MM.1S (cell line): ENCODE data around the gene KLHL2.

Experiments
- DNase-seq: peaks from one replicate; pipeline ENCODE4 v3.0.0-alpha.2; 2015
- H2AFZ ChIP-seq: fragments of 300-600 bp; sonication (generic); 2 replicates; pipeline ENCODE4 v1.6.0; 2016; ENCODE audit warnings: antibody characterized with exemption, low read length
- H3F3A ChIP-seq: fragments of 300-600 bp; sonication (generic); 2 replicates; pipeline ENCODE4 v1.6.1; 2016; ENCODE audit warnings: mild to moderate bottlenecking, antibody characterized with exemption, low read length, moderate library complexity, mixed read lengths; ENCODE audit not compliant: insufficient read depth
- H3K27ac ChIP-seq: fragments of 300-600 bp; sonication (generic); 2 replicates; pipeline ENCODE4 v1.5.1; 2016; ENCODE audit warnings: mild to moderate bottlenecking, low read length
- H3K27me3 ChIP-seq: fragments of 300-600 bp; sonication (generic); replicated peaks from 2 replicates; pipeline ENCODE4 v1.6.0; 2016; ENCODE audit warnings: low read length; ENCODE audit not compliant: insufficient read depth
- H3K36me3 ChIP-seq: fragments of 300-600 bp; sonication (generic); replicated peaks from 2 replicates; pipeline ENCODE4 v1.6.1; 2016; ENCODE audit warnings: mild to moderate bottlenecking, low read length, mixed read lengths; ENCODE audit not compliant: insufficient read depth
- H3K4me1 ChIP-seq: fragments of 300-600 bp; sonication (generic); 2 replicates; pipeline ENCODE4 v1.6.1; 2016; ENCODE audit warnings: low read length, mixed read lengths
- H3K4me2 ChIP-seq: fragments of 300-600 bp; sonication (generic); 2 replicates; pipeline ENCODE4 v1.6.0; 2016; ENCODE audit warnings: low read depth, low read length
- H3K4me3 ChIP-seq: fragments of 300-600 bp; sonication (generic); 2 replicates; pipeline ENCODE4 v1.5.1; 2016; ENCODE audit warnings: low read length, mixed read lengths
- H3K79me2 ChIP-seq: fragments of 300-600 bp; sonication (generic); 2 replicates; pipeline ENCODE4 v1.6.1; 2016; ENCODE audit warnings: mixed run types, low read length, mixed read lengths
- H3K9ac ChIP-seq: fragments of 300-600 bp; sonication (generic); 2 replicates; pipeline ENCODE4 v1.6.1; 2016; ENCODE audit warnings: low read length, mixed read lengths
- H3K9me2 ChIP-seq: fragments of 300-600 bp; sonication (generic); replicated peaks from 2 replicates; pipeline ENCODE4 v1.6.1; 2016; ENCODE audit warnings: mild to moderate bottlenecking, low read length, mixed read lengths; ENCODE audit not compliant: insufficient read depth
- H3K9me3 ChIP-seq: fragments of 300-600 bp; sonication (generic); replicated peaks from 2 replicates; pipeline ENCODE4 v1.6.1; 2016; ENCODE audit warnings: mild to moderate bottlenecking, low read length, mixed read lengths; ENCODE audit not compliant: insufficient read depth
- H4K20me1 ChIP-seq: fragments of 300-600 bp; sonication (generic); 2 replicates; pipeline ENCODE4 v1.6.1; 2016; ENCODE audit warnings: mild to moderate bottlenecking, low read length, moderate library complexity, mixed read lengths; ENCODE audit not compliant: insufficient read depth
- EZH2 ChIP-seq: fragments of 300-600 bp; sonication (generic); optimal IDR thresholded peaks from 2 replicates; pipeline ENCODE3; 2017; ENCODE audit warnings: low read depth, mild to moderate bottlenecking, antibody characterized with exemption, low read length, mixed read lengths
- EZH2phosphoT487 ChIP-seq: fragments of 300-600 bp; sonication (generic); IDR thresholded peaks from 2 replicates; pipeline ENCODE4 v1.6.1; 2018; ENCODE audit warnings: antibody characterized with exemption, low read length
- TF ChIP-seq, protein P1 (sequence below): fragments of 300-600 bp; sonication (generic); IDR thresholded peaks from 2 replicates; pipeline ENCODE4 v1.5.1; 2016; ENCODE audit warnings: antibody characterized with exemption, low read length, mixed read lengths

Gene KLHL2

DNA sequence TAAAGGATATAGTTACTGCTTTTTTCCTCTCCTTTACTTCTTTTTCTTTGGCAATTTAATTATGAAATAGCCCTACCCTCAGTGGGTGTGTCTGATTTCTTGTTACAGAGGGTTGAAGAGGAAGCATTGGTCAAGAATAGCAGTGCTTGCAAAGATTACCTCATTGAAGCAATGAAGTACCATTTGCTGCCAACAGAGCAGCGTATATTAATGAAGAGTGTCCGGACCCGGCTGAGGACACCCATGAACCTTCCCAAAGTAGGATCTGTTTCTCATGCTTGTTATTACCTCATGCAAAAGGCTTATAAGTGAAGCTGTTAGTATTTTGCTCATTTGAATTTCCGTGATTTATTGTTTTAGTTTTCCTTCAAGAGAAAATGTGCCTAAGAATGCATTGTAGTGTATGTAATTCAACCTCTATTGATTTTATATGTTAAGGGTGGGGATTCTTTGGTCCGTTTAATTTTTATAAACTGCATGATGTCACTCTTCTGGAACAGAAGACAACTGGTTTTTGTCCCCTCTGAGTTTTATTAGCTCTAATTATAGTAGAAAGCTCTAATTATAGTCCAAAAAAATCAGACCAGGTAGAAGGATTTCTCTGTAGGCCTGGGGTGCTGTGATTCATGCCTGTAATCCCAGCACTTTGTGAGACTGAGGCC lies 92.2 kb downstream of the KLHL2 start:
- H3K9me3 ChIP-seq = no peaks in the 10 kb centered on the region
- H3K4me1 ChIP-seq = 0 out of 2 replicates have a peak, but pooled peaks cover 4% of the 10 kb centered on the region
- no peak overlapping the region for H2AFZ ChIP-seq
- H4K20me1 ChIP-seq = peaks cover under 1% of the 10 kb centered on the region; the same call in 1 of the 2 replicates
- no peaks in the 10 kb centered on the region for H3K9me2 ChIP-seq
- 0 out of 2 replicates have a peak, but pooled peaks cover 4% of the 10 kb centered on the region for H3F3A ChIP-seq
- H3K36me3 ChIP-seq = no peaks in the 10 kb centered on the region
- DNase-seq = no peak
- H3K27ac ChIP-seq = no peak overlapping the region
- no peaks in the 10 kb centered on the region for H3K79me2 ChIP-seq
- no peaks in the 10 kb centered on the region for H3K27me3 ChIP-seq
- TF ChIP-seq EZH2phosphoT487 (no peak), EZH2 (no peak)
- TF ChIP-seq, protein P1, sequence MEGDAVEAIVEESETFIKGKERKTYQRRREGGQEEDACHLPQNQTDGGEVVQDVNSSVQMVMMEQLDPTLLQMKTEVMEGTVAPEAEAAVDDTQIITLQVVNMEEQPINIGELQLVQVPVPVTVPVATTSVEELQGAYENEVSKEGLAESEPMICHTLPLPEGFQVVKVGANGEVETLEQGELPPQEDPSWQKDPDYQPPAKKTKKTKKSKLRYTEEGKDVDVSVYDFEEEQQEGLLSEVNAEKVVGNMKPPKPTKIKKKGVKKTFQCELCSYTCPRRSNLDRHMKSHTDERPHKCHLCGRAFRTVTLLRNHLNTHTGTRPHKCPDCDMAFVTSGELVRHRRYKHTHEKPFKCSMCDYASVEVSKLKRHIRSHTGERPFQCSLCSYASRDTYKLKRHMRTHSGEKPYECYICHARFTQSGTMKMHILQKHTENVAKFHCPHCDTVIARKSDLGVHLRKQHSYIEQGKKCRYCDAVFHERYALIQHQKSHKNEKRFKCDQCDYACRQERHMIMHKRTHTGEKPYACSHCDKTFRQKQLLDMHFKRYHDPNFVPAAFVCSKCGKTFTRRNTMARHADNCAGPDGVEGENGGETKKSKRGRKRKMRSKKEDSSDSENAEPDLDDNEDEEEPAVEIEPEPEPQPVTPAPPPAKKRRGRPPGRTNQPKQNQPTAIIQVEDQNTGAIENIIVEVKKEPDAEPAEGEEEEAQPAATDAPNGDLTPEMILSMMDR = no peak
- no peak overlapping the region for H3K4me3 ChIP-seq
- H3K9ac ChIP-seq = no peak overlapping the region
- H3K4me2 ChIP-seq = no peak overlapping the region

DNA sequence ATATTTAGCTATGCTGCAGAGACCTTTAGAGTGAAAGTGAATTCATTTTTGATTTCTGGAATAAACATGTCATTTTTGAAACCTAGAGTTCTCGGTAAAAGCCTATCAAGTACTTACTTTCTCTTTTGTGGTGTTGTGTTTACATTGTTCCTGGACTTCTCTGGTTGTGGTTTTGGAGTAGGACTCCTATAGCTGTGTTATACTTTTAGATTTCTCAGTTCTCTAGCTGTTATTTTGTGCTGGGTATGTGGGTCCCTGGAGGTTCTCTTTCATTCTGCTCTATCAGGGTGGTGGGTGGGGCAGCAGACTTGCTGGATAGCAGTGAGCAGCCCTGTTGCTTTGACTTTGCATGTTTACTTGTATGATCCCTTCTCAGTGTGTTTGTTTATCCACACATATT lies 94.5 kb downstream of the KLHL2 start:
- Histone ChIP-seq H3K27ac (no peak overlapping the region), H3K36me3 (no peaks in the 10 kb centered on the region), H3K4me2 (peak overlapping the region; percentile 23; the same call in 1 of the 2 replicates), H3F3A (no peaks in the 10 kb centered on the region), H3K79me2 (no peaks in the 10 kb centered on the region), H3K9me3 (no peaks in the 10 kb centered on the region), H4K20me1 (peaks cover 7% of the 10 kb centered on the region; the same call in 1 of the 2 replicates), H3K27me3 (no peaks in the 10 kb centered on the region), H2AFZ (no peak overlapping the region), H3K9me2 (no peaks in the 10 kb centered on the region), H3K9ac (no peak overlapping the region), H3K4me1 (0 out of 2 replicates have a peak, but pooled peaks cover 4% of the 10 kb centered on the region), H3K4me3 (no peak overlapping the region)
- TF ChIP-seq, protein P1 = no peak
- TF ChIP-seq EZH2 (no peak), EZH2phosphoT487 (no peak)
- peak; percentile 48 for DNase-seq

- H3K4me3 ChIP-seq = no peak overlapping the region
- TF ChIP-seq, protein P1 = no peak
- TF ChIP-seq EZH2phosphoT487 (no peak), EZH2 (no peak)
- no peaks in the 10 kb centered on the region for H3K36me3 ChIP-seq
- peaks cover 7% of the 10 kb centered on the region; the same call in 1 of the 2 replicates for H4K20me1 ChIP-seq
- H3K9me2 ChIP-seq = no peaks in the 10 kb centered on the region
- H3F3A ChIP-seq = no peaks in the 10 kb centered on the region
- H3K9me3 ChIP-seq = no peaks in the 10 kb centered on the region
- no peak overlapping the region for H3K9ac ChIP-seq
- H2AFZ ChIP-seq = no peak overlapping the region
- H3K4me2 ChIP-seq = no peak overlapping the region
- H3K27ac ChIP-seq = no peak overlapping the region
- H3K27me3 ChIP-seq = no peaks in the 10 kb centered on the region
- DNase-seq = no peak
- H3K4me1 ChIP-seq = 0 out of 2 replicates have a peak, but pooled peaks cover 4% of the 10 kb centered on the region
- no peaks in the 10 kb centered on the region for H3K79me2 ChIP-seq
Measured at GRCh38 chr4:165302658-165303057, 95.3 kb downstream of the KLHL2 start.
